Hepatocyte (in vitro differentiated cells): ENCODE measurements around the gene PIGT. TPM values are rescaled to one million over a fixed set of nuclear protein-coding genes. Genes with fewer than 3 reads are reported as not detected.

Experiments
- microRNA-seq: library from miRNA; unstranded; fragments of <30 nt; microRNA quantifications from one replicate; pipeline ENCODE4, GENCODE V29; 2017
- polyA plus RNA-seq: library from polyadenylated mRNA; unstranded; fragments of >200 nt; fragmentation: Nextera tagmentation; extraction: Ambion mirVana; gene quantifications from 2 replicates; pipeline ENCODE4 v1.2.1, GENCODE V29; 2016
- small RNA-seq: library from RNA; depleted of rRNA; stranded (forward); fragments of <200 nt; gene quantifications from one replicate; pipeline ENCODE3, GENCODE V24; 2014
- total RNA-seq: library from RNA; depleted of rRNA; stranded (reverse); fragments of >200 nt; gene quantifications from 2 replicates; pipeline ENCODE4 v1.2.3, GENCODE V29; 2014

PIGT gene
- total and polyA plus RNA-seq, 2 experiments from 2014 or later: 67.1 to 163 TPM

Small RNAs within 50 kb of the gene (microRNA-seq; reads per million reads assigned to microRNA genes)
- gene MIR6812: 1.8 reads per million

Small RNAs within 50 kb of the gene (small RNA-seq; reads per million reads assigned to genes)
- gene MIR6812: not detected

Other genes with a start within 250 kb of the PIGT start
- gene PI3, start 241.2 kb upstream of the PIGT start, total RNA-seq: 4.8 and 5.7 TPM in 2 replicates
- 19.8 and 28.9 TPM in 2 replicates for gene PI3, start 241.2 kb upstream of the PIGT start, polyA plus RNA-seq
- gene SEMG1, start 209.1 kb upstream of the PIGT start, total RNA-seq: not detected in 2 replicates
- gene SEMG1, start 209.1 kb upstream of the PIGT start, polyA plus RNA-seq: not detected in 2 replicates
- not detected in 2 replicates for gene SEMG2, start 194.8 kb upstream of the PIGT start, total RNA-seq
- gene SEMG2, start 194.8 kb upstream of the PIGT start, polyA plus RNA-seq: not detected in 2 replicates
- 1,143 and 1,330 TPM in 2 replicates for gene SLPI, start 161.6 kb upstream of the PIGT start, total RNA-seq
- 9,786 and 10,154 TPM in 2 replicates for gene SLPI, start 161.6 kb upstream of the PIGT start, polyA plus RNA-seq
- gene RBPJL, start 109.3 kb upstream of the PIGT start, total RNA-seq: not detected in 2 replicates
- not detected in 2 replicates for gene RBPJL, start 109.3 kb upstream of the PIGT start, polyA plus RNA-seq
- gene MATN4, start 107.8 kb upstream of the PIGT start, total RNA-seq: 0.57 TPM in 1 of 2 replicates, not detected in the other
- 0.50 TPM in 1 of 2 replicates, not detected in the other for gene MATN4, start 107.8 kb upstream of the PIGT start, polyA plus RNA-seq
- gene SDC4, start 67.7 kb upstream of the PIGT start, total RNA-seq: 191 and 194 TPM in 2 replicates
- gene SDC4, start 67.7 kb upstream of the PIGT start, polyA plus RNA-seq: 159 and 178 TPM in 2 replicates
- 42.0 and 50.7 TPM in 2 replicates for gene SYS1, start 53.0 kb upstream of the PIGT start, total RNA-seq
- 28.9 and 35.8 TPM in 2 replicates for gene SYS1, start 53.0 kb upstream of the PIGT start, polyA plus RNA-seq
- gene TP53TG5, start 37.8 kb upstream of the PIGT start, total RNA-seq: not detected in 2 replicates
- 0.23 TPM in 1 of 2 replicates, not detected in the other for gene TP53TG5, start 37.8 kb upstream of the PIGT start, polyA plus RNA-seq
- 12.3 and 12.8 TPM in 2 replicates for gene DBNDD2, start 7.9 kb upstream of the PIGT start, total RNA-seq
- 11.1 and 17.9 TPM in 2 replicates for gene DBNDD2, start 7.9 kb upstream of the PIGT start, polyA plus RNA-seq
- gene WFDC2, start 53.6 kb downstream of the PIGT start, total RNA-seq: 12.6 and 16.7 TPM in 2 replicates
- gene WFDC2, start 53.6 kb downstream of the PIGT start, polyA plus RNA-seq: 92.1 and 99.1 TPM in 2 replicates
- gene SPINT3, start 99.5 kb downstream of the PIGT start, total RNA-seq: not detected in 2 replicates
- gene SPINT3, start 99.5 kb downstream of the PIGT start, polyA plus RNA-seq: not detected in 2 replicates
- gene WFDC6, start 123.3 kb downstream of the PIGT start, total RNA-seq: not detected in 2 replicates
- not detected in 2 replicates for gene WFDC6, start 123.3 kb downstream of the PIGT start, polyA plus RNA-seq
- gene EPPIN, start 131.3 kb downstream of the PIGT start, total RNA-seq: not detected in 2 replicates
- gene EPPIN, start 131.3 kb downstream of the PIGT start, polyA plus RNA-seq: not detected in 2 replicates
- gene WFDC8, start 163.1 kb downstream of the PIGT start, total RNA-seq: not detected in 2 replicates
- gene WFDC8, start 163.1 kb downstream of the PIGT start, polyA plus RNA-seq: not detected in 2 replicates
- gene WFDC10A, start 213.6 kb downstream of the PIGT start, total RNA-seq: not detected in 2 replicates
- gene WFDC10A, start 213.6 kb downstream of the PIGT start, polyA plus RNA-seq: not detected in 2 replicates
- not detected in 2 replicates for gene WFDC9, start 215.1 kb downstream of the PIGT start, total RNA-seq
- not detected in 2 replicates for gene WFDC9, start 215.1 kb downstream of the PIGT start, polyA plus RNA-seq